ENCODE measurements around the gene SYK.

DNA sequence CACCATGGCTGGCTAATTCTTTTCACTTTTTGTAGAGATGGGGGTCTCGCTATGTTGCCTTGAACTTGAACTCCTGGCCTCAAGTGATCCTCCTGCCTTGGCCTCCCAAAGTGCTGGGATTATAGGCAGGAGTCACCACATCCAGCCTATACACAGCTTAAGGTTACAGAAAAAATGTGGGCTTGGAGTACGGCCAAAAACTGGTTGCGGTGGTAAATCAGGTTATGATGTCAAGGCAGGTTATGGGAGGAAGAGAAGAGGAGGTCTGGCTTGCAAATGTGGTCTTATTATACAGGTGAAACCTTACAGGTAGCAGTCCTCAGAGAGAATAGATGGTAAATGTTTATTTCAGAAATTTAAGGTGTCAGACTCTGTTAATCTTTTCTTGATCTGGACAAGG is 30.7 kb upstream of the SYK start:
- TF ChIP-seq, protein P1, sequence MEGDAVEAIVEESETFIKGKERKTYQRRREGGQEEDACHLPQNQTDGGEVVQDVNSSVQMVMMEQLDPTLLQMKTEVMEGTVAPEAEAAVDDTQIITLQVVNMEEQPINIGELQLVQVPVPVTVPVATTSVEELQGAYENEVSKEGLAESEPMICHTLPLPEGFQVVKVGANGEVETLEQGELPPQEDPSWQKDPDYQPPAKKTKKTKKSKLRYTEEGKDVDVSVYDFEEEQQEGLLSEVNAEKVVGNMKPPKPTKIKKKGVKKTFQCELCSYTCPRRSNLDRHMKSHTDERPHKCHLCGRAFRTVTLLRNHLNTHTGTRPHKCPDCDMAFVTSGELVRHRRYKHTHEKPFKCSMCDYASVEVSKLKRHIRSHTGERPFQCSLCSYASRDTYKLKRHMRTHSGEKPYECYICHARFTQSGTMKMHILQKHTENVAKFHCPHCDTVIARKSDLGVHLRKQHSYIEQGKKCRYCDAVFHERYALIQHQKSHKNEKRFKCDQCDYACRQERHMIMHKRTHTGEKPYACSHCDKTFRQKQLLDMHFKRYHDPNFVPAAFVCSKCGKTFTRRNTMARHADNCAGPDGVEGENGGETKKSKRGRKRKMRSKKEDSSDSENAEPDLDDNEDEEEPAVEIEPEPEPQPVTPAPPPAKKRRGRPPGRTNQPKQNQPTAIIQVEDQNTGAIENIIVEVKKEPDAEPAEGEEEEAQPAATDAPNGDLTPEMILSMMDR (IDR thresholded peaks at IDR 0.05): no peak
- TF ChIP-seq POLR2AphosphoS5 (IDR thresholded peaks at IDR 0.05): no peak
- no peak for TF ChIP-seq POLR2A (IDR thresholded peaks at IDR 0.05; ENCODE audit: low read depth)
- TF ChIP-seq EP300 (IDR thresholded peaks at IDR 0.05): no peak
